ENCODE results near the gene CNTD1.
"Not testable (repeated sequence)": the region's sequence is repeated elsewhere in the genome, so short reads cannot be mapped to it uniquely, and the experiment has no call there.

CNTD1 gene

DNA sequence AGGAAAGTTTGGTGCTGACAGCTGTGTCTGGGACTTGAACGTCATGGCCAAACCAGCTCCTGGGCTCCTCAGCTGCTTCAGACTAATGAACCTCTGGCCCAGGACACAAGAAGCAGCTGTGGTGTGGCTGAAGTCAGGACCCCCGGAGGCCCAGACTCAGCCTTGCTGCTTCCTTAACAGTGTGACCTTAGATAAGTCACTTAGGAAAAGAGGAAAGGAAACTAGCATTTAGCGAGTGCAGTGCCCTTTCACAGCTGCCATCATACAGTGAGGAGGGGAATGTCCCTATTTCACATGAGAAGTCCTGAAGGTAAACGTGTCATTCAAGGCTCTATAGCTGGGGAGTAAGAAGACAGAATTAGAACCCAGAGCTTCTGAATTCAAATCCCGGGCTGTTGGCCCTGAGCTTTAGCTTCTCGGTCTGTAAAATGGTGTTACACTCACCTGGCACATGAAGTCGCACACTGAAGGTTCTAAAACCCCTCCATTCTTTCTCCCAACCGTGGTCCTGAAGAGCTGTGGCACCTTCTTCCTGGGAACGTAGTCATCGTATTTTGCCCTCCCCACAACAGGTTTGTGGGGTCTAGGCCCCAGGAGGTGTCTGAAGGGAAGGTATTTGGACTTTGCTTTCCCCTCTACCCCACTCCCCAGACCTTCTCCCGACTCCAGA lies 38.5 kb upstream of the CNTD1 start:
- TF ChIP-seq, protein P1, sequence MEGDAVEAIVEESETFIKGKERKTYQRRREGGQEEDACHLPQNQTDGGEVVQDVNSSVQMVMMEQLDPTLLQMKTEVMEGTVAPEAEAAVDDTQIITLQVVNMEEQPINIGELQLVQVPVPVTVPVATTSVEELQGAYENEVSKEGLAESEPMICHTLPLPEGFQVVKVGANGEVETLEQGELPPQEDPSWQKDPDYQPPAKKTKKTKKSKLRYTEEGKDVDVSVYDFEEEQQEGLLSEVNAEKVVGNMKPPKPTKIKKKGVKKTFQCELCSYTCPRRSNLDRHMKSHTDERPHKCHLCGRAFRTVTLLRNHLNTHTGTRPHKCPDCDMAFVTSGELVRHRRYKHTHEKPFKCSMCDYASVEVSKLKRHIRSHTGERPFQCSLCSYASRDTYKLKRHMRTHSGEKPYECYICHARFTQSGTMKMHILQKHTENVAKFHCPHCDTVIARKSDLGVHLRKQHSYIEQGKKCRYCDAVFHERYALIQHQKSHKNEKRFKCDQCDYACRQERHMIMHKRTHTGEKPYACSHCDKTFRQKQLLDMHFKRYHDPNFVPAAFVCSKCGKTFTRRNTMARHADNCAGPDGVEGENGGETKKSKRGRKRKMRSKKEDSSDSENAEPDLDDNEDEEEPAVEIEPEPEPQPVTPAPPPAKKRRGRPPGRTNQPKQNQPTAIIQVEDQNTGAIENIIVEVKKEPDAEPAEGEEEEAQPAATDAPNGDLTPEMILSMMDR (conservative IDR thresholded peaks at IDR 0.05; ENCODE audit: control insufficient read depth, insufficient read depth, low read depth, low read length): no peak
- no peak overlapping the region for H3K4me3 ChIP-seq (ENCODE audit: control insufficient read depth, low read depth, low read length)
- no peak for DNase-seq (ENCODE audit: low read depth)

DNA sequence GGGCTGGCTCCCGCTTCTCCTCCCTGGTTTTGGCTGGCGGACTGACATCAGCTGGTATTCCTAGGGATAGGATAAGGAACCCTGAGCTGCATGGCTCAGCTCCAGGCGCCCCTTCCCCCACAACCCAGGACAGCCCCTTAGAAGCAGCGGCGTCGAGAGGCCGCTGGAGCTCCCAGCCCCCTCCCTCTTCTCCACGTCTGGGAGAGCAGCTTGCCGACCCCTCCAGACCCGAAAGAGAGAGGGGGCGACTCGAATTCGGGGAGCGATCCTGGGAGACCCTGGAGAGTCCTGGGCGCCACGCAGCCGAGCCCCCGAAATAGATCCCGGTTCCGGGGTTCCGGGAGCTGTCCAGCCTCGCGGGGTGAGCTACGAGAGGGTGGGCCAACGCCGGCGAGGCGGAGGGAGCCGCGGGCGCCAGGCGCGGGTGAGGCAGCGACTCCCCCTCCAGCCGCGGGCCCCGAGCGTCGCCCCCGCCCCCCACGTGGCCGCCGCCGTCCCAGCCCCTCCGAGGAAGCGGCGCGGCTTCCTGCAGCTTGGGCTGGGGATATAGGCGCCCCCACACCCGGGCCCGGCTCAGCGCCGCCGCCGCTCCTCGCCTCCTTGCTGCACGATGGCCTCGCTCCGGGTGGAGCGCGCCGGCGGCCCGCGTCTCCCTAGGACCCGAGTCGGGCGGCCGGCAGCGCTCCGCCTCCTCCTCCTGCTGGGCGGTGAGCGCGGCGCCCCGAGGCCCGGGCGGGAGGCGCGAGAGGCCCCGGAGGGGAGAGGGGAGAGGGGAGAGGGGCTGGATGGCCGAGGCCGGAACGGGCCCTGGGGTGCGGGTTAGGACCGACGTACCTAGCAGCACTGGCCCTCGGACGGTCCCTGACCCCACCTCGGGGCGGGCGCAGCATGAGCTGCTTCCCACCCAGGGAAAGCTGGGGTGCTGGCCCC lies 37.7 kb upstream of the CNTD1 start, which contains the start of gene RAMP2:
TSS of gene RAMP2 (plus strand) at position 576 of the 930 bp plus-strand sequence. CDS start at position 611, 35 bp downstream.
- DNase-seq (ENCODE audit: low read depth): no peak
- H3K4me3 ChIP-seq (ENCODE audit: control insufficient read depth, low read depth, low read length): peak within 1 kb of the TSS; percentile 16
- TF ChIP-seq, protein P1 (conservative IDR thresholded peaks at IDR 0.05; ENCODE audit: control insufficient read depth, insufficient read depth, low read depth, low read length): no peak

- DNase-seq (ENCODE audit: low read depth): no peak
- no peak overlapping the region for H3K4me3 ChIP-seq (ENCODE audit: control insufficient read depth, low read depth, low read length)
- TF ChIP-seq, protein P1 (conservative IDR thresholded peaks at IDR 0.05; ENCODE audit: control insufficient read depth, insufficient read depth, low read depth, low read length): no peak
Measured at GRCh38 chr17:42761638-42762037, 37.0 kb upstream of the CNTD1 start.

DNA sequence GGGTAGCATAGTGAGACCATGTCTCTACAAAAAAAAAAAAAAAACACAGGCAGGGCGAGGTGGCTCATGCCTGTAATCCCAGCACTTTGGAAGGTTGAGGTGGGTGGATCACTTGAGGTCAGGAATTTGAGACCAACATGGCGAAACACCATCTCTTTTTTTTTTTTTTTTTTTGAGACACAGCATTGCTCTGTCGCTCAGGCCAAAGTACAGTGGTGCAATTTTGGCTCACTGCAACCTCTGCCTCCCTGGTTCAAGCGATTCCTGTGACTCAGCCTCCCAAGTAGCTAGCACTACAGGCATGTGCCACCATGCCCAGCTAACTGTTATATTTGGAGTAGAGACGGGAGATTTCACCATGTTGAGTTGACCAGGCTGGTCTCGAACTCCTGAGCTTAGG lies 32.5 kb upstream of the CNTD1 start:
- no peak for DNase-seq (ENCODE audit: low read depth)
- no peak overlapping the region for H3K4me3 ChIP-seq (ENCODE audit: control insufficient read depth, low read depth, low read length)

GRCh38 chr17:42767512-42767911 lies 31.1 kb upstream of the CNTD1 start:
- no peak for DNase-seq (ENCODE audit: low read depth)
- TF ChIP-seq, protein P1 (conservative IDR thresholded peaks at IDR 0.05; ENCODE audit: control insufficient read depth, insufficient read depth, low read depth, low read length): no peak
- H3K4me3 ChIP-seq (ENCODE audit: control insufficient read depth, low read depth, low read length): no peak overlapping the region

More for the DNA sequence above, 32.5 kb upstream of the CNTD1 start:
- TF ChIP-seq, protein P1 (conservative IDR thresholded peaks at IDR 0.05; ENCODE audit: control insufficient read depth, insufficient read depth, low read depth, low read length): no peak

- not testable (repeated sequence) for H3K4me3 ChIP-seq (ENCODE audit: control insufficient read depth, low read depth, low read length); DNase-seq (ENCODE audit: low read depth)
Measured at GRCh38 chr17:42768006-42768405, 30.7 kb upstream of the CNTD1 start.

DNA sequence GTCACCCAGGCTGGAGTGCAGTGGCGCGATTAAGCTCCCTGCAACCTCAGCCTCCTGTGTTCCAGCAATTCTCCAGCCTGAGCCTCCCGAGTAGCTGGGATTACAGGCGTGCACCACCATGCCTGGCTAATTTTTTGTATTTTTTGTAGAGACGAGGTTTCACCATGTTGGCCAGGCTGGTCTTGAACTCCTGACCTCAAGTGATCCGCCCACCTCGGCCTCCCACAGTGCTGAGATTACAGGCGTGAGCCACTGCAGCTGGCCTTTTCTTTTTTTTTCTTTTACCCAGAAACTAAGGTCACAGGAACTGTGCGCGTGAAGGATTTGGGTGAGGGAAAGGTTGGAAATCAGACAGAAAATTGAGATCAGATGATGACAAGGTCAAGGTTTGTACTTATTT lies 28.7 kb upstream of the CNTD1 start:
- DNase-seq (ENCODE audit: low read depth); H3K4me3 ChIP-seq (ENCODE audit: control insufficient read depth, low read depth, low read length): not testable (repeated sequence)
